ENCODE results near the gene RETREG2. TPM values are rescaled to one million over a fixed set of nuclear protein-coding genes. Genes with fewer than 3 reads are reported as not detected.

RETREG2 gene
- polyA plus RNA-seq, 2 donors, result 28.4 to 38.6 TPM

GRCh38 chr2:219210886-219211362 lies 32.8 kb downstream of the RETREG2 start:
- no peaks in the 10 kb centered on the region for H3K27me3 ChIP-seq (ENCODE audit: control insufficient read depth in 1 of 2, insufficient read depth in 2 of 2, low read length in 2 of 2)
- no peak overlapping the region for H3K4me3 ChIP-seq (ENCODE audit: low read depth in 1 of 2, low read length in 2 of 2)
- peaks cover 0 to 13% of the 10 kb centered on the region in 2 donors for H3K4me1 ChIP-seq (ENCODE audit: control insufficient read depth in 2 of 2, insufficient read depth in 2 of 2, low read length in 1 of 2)
- WGBS, 2 donors, result 89 to 90% methylated on average over 9 of the region's 9 CpGs
- H3K9me3 ChIP-seq (ENCODE audit: control insufficient read depth in 2 of 2, insufficient read depth in 1 of 2, low read depth in 1 of 2, low read length in 1 of 2), result no peaks in the 10 kb centered on the region
- peak overlapping the region in 1 of 2 donors; percentile 33 for H3K27ac ChIP-seq (ENCODE audit: low read depth in 2 of 2, low read length in 1 of 2)
- peaks cover 5 to 48% of the 10 kb centered on the region in 2 donors for H3K36me3 ChIP-seq (ENCODE audit: control insufficient read depth in 2 of 2, insufficient read depth in 2 of 2, low read length in 1 of 2)

- H3K27me3 ChIP-seq (ENCODE audit: control insufficient read depth in 1 of 2, insufficient read depth in 2 of 2, low read length in 2 of 2), result no peaks in the 10 kb centered on the region
- WGBS, 2 donors, result 80 to 83% methylated on average over 8 of the region's 8 CpGs
- no peak overlapping the region for H3K4me3 ChIP-seq (ENCODE audit: low read depth in 1 of 2, low read length in 2 of 2)
- peaks cover 5 to 53% of the 10 kb centered on the region in 2 donors for H3K36me3 ChIP-seq (ENCODE audit: control insufficient read depth in 2 of 2, insufficient read depth in 2 of 2, low read length in 1 of 2)
- H3K4me1 ChIP-seq (ENCODE audit: control insufficient read depth in 2 of 2, insufficient read depth in 2 of 2, low read length in 1 of 2), result peaks cover 0 to 5% of the 10 kb centered on the region in 2 donors
- H3K9me3 ChIP-seq (ENCODE audit: control insufficient read depth in 2 of 2, insufficient read depth in 1 of 2, low read depth in 1 of 2, low read length in 1 of 2), result no peaks in the 10 kb centered on the region
- no peak overlapping the region for H3K27ac ChIP-seq (ENCODE audit: low read depth in 2 of 2, low read length in 1 of 2)
Measured at GRCh38 chr2:219213026-219213415, 34.9 kb downstream of the RETREG2 start.

GRCh38 chr2:219213486-219214071 lies 35.5 kb downstream of the RETREG2 start:
- no peak overlapping the region for H3K27ac ChIP-seq (ENCODE audit: low read depth in 2 of 2, low read length in 1 of 2)
- 93 to 94% methylated on average over 10 of the region's 10 CpGs for WGBS, 2 donors
- peaks cover 5 to 48% of the 10 kb centered on the region in 2 donors for H3K36me3 ChIP-seq (ENCODE audit: control insufficient read depth in 2 of 2, insufficient read depth in 2 of 2, low read length in 1 of 2)
- H3K9me3 ChIP-seq (ENCODE audit: control insufficient read depth in 2 of 2, insufficient read depth in 1 of 2, low read depth in 1 of 2, low read length in 1 of 2), result no peaks in the 10 kb centered on the region
- H3K4me1 ChIP-seq (ENCODE audit: control insufficient read depth in 2 of 2, insufficient read depth in 2 of 2, low read length in 1 of 2), result peaks cover 0 to 2% of the 10 kb centered on the region in 2 donors
- H3K27me3 ChIP-seq (ENCODE audit: control insufficient read depth in 1 of 2, insufficient read depth in 2 of 2, low read length in 2 of 2), result no peaks in the 10 kb centered on the region
- no peak overlapping the region for H3K4me3 ChIP-seq (ENCODE audit: low read depth in 1 of 2, low read length in 2 of 2)

- peaks cover 5 to 44% of the 10 kb centered on the region in 2 donors for H3K36me3 ChIP-seq (ENCODE audit: control insufficient read depth in 2 of 2, insufficient read depth in 2 of 2, low read length in 1 of 2)
- H3K27ac ChIP-seq (ENCODE audit: low read depth in 2 of 2, low read length in 1 of 2), result no peak overlapping the region
- H3K27me3 ChIP-seq (ENCODE audit: control insufficient read depth in 1 of 2, insufficient read depth in 2 of 2, low read length in 2 of 2), result no peaks in the 10 kb centered on the region
- H3K9me3 ChIP-seq (ENCODE audit: control insufficient read depth in 2 of 2, insufficient read depth in 1 of 2, low read depth in 1 of 2, low read length in 1 of 2), result no peaks in the 10 kb centered on the region
- WGBS, 2 donors, result 95 to 96% methylated on average over 15 of the region's 15 CpGs
- H3K4me1 ChIP-seq (ENCODE audit: control insufficient read depth in 2 of 2, insufficient read depth in 2 of 2, low read length in 1 of 2), result peaks cover 0 to 4% of the 10 kb centered on the region in 2 donors
- no peak overlapping the region for H3K4me3 ChIP-seq (ENCODE audit: low read depth in 1 of 2, low read length in 2 of 2)
Measured at GRCh38 chr2:219214141-219214540, 36.1 kb downstream of the RETREG2 start.

- Histone ChIP-seq H3K27ac (ENCODE audit: low read depth in 2 of 2, low read length in 1 of 2) (no peak overlapping the region), H3K9me3 (ENCODE audit: control insufficient read depth in 2 of 2, insufficient read depth in 1 of 2, low read depth in 1 of 2, low read length in 1 of 2) (no peaks in the 10 kb centered on the region), H3K4me1 (ENCODE audit: control insufficient read depth in 2 of 2, insufficient read depth in 2 of 2, low read length in 1 of 2) (peaks cover 0 to 11% of the 10 kb centered on the region in 2 donors), H3K27me3 (ENCODE audit: control insufficient read depth in 1 of 2, insufficient read depth in 2 of 2, low read length in 2 of 2) (no peaks in the 10 kb centered on the region), H3K4me3 (ENCODE audit: low read depth in 1 of 2, low read length in 2 of 2) (no peak overlapping the region), H3K36me3 (ENCODE audit: control insufficient read depth in 2 of 2, insufficient read depth in 2 of 2, low read length in 1 of 2) (peaks cover 5 to 43% of the 10 kb centered on the region in 2 donors)
- 91 to 92% methylated on average over 6 of the region's 6 CpGs for WGBS, 2 donors
Measured at GRCh38 chr2:219214786-219215185, 36.7 kb downstream of the RETREG2 start.

GRCh38 chr2:219215871-219216534 lies 37.9 kb downstream of the RETREG2 start:
- peaks cover 0 to 11% of the 10 kb centered on the region in 2 donors for H3K4me1 ChIP-seq (ENCODE audit: control insufficient read depth in 2 of 2, insufficient read depth in 2 of 2, low read length in 1 of 2)
- 90% methylated on average over 27 of the region's 27 CpGs for WGBS, 2 donors
- no peak overlapping the region for H3K27ac ChIP-seq (ENCODE audit: low read depth in 2 of 2, low read length in 1 of 2)

GRCh38 chr2:219216535-219216915 lies 38.5 kb downstream of the RETREG2 start:
- Histone ChIP-seq H3K36me3 (ENCODE audit: control insufficient read depth in 2 of 2, insufficient read depth in 2 of 2, low read length in 1 of 2) (peaks cover 4 to 46% of the 10 kb centered on the region in 2 donors), H3K4me1 (ENCODE audit: control insufficient read depth in 2 of 2, insufficient read depth in 2 of 2, low read length in 1 of 2) (peaks cover 0 to 11% of the 10 kb centered on the region in 2 donors), H3K4me3 (ENCODE audit: low read depth in 1 of 2, low read length in 2 of 2) (no peak overlapping the region), H3K27me3 (ENCODE audit: control insufficient read depth in 1 of 2, insufficient read depth in 2 of 2, low read length in 2 of 2) (no peaks in the 10 kb centered on the region), H3K27ac (ENCODE audit: low read depth in 2 of 2, low read length in 1 of 2) (no peak overlapping the region), H3K9me3 (ENCODE audit: control insufficient read depth in 2 of 2, insufficient read depth in 1 of 2, low read depth in 1 of 2, low read length in 1 of 2) (no peaks in the 10 kb centered on the region)
- WGBS, 2 donors, result 86 to 89% methylated on average over 6 of the region's 6 CpGs

More at GRCh38 chr2:219215871-219216534, 37.9 kb downstream of the RETREG2 start:
- Histone ChIP-seq H3K4me3 (ENCODE audit: low read depth in 1 of 2, low read length in 2 of 2) (no peak overlapping the region), H3K27me3 (ENCODE audit: control insufficient read depth in 1 of 2, insufficient read depth in 2 of 2, low read length in 2 of 2) (no peaks in the 10 kb centered on the region), H3K36me3 (ENCODE audit: control insufficient read depth in 2 of 2, insufficient read depth in 2 of 2, low read length in 1 of 2) (peaks cover 3 to 42% of the 10 kb centered on the region in 2 donors), H3K9me3 (ENCODE audit: control insufficient read depth in 2 of 2, insufficient read depth in 1 of 2, low read depth in 1 of 2, low read length in 1 of 2) (no peaks in the 10 kb centered on the region)

GRCh38 chr2:219218217-219218731 lies 40.2 kb downstream of the RETREG2 start:
- Histone ChIP-seq H3K27me3 (ENCODE audit: control insufficient read depth in 1 of 2, insufficient read depth in 2 of 2, low read length in 2 of 2) (no peaks in the 10 kb centered on the region), H3K9me3 (ENCODE audit: control insufficient read depth in 2 of 2, insufficient read depth in 1 of 2, low read depth in 1 of 2, low read length in 1 of 2) (no peaks in the 10 kb centered on the region), H3K4me3 (ENCODE audit: low read depth in 1 of 2, low read length in 2 of 2) (peak overlapping the region; percentile 43 to 47), H3K36me3 (ENCODE audit: control insufficient read depth in 2 of 2, insufficient read depth in 2 of 2, low read length in 1 of 2) (peaks cover 14 to 51% of the 10 kb centered on the region in 2 donors), H3K4me1 (ENCODE audit: control insufficient read depth in 2 of 2, insufficient read depth in 2 of 2, low read length in 1 of 2) (peaks cover 0 to 11% of the 10 kb centered on the region in 2 donors), H3K27ac (ENCODE audit: low read depth in 2 of 2, low read length in 1 of 2) (peak overlapping the region; percentile 96 to 97)
- WGBS, 2 donors, result 0 to 1% methylated on average over 36 to 37 of the region's 37 CpGs

- peaks cover 0 to 11% of the 10 kb centered on the region in 2 donors for H3K4me1 ChIP-seq (ENCODE audit: control insufficient read depth in 2 of 2, insufficient read depth in 2 of 2, low read length in 1 of 2)
- H3K4me3 ChIP-seq (ENCODE audit: low read depth in 1 of 2, low read length in 2 of 2), result peak within 1 kb of the TSS; percentile 43 to 47
- 10 to 12% methylated on average over 61 to 71 of the region's 71 CpGs for WGBS, 2 donors
- H3K9me3 ChIP-seq (ENCODE audit: control insufficient read depth in 2 of 2, insufficient read depth in 1 of 2, low read depth in 1 of 2, low read length in 1 of 2), result no peaks in the 10 kb centered on the region
- peaks cover 18 to 53% of the 10 kb centered on the region in 2 donors for H3K36me3 ChIP-seq (ENCODE audit: control insufficient read depth in 2 of 2, insufficient read depth in 2 of 2, low read length in 1 of 2)
- H3K27ac ChIP-seq (ENCODE audit: low read depth in 2 of 2, low read length in 1 of 2), result peak within 1 kb of the TSS; percentile 96 to 97
- no peaks in the 10 kb centered on the region for H3K27me3 ChIP-seq (ENCODE audit: control insufficient read depth in 1 of 2, insufficient read depth in 2 of 2, low read length in 2 of 2)
Measured at GRCh38 chr2:219218732-219219701, 40.9 kb downstream of the RETREG2 start, which contains the start of gene ABCB6. TSS of gene ABCB6 (minus strand) at chr2:219218958. CDS start at chr2:219218673, 285 bp downstream.
